ENCODE data around the gene ATOH8. TPM values are rescaled to one million over a fixed set of nuclear protein-coding genes. Genes with fewer than 3 reads are reported as not detected.

The ATOH8 gene
- total and polyA plus RNA-seq, 10 of the 15 experiments (the other 5 are each of a cell fraction or from before 2014, with no cell fraction given): 0.03 to 0.60 TPM; not detected in 8

- DNase-seq (ENCODE audit: low read depth, low spot score): no peak
- no peak overlapping the region for H2AFZ ChIP-seq (ENCODE audit: control insufficient read depth, low read depth, low read length)
- TF ChIP-seq TCF7 (IDR thresholded peaks at IDR 0.05; ENCODE audit: borderline replicate concordance): no peak
- no peak for TF ChIP-seq PAX8 (IDR thresholded peaks at IDR 0.05)
- TF ChIP-seq CTCF (IDR thresholded peaks at IDR 0.05 in 2 of 3, conservative IDR thresholded peaks at IDR 0.05 in 1 of 3; ENCODE audit: control insufficient read depth in 2 of 3, extremely low read depth in 1 of 3, insufficient read depth in 1 of 3, low read depth in 3 of 3, low read length in 3 of 3): no peak
- no peak for TF ChIP-seq PAX5 (IDR thresholded peaks at IDR 0.05; ENCODE audit: borderline replicate concordance, low read depth, low read length)
- TF ChIP-seq ESRRA (IDR thresholded peaks at IDR 0.05; ENCODE audit: low read length): no peak
- no peak for TF ChIP-seq BRCA1 (IDR thresholded peaks at IDR 0.05; ENCODE audit: low read depth, low read length)
- no peak for TF ChIP-seq POLR2AphosphoS5 (IDR thresholded peaks at IDR 0.05; ENCODE audit: low read length)
- TF ChIP-seq SMAD1 (IDR thresholded peaks at IDR 0.05; ENCODE audit: low read depth, partially characterized antibody): no peak
- TF ChIP-seq ZNF622 (IDR thresholded peaks at IDR 0.05): no peak
- no peak for TF ChIP-seq HDAC2 (IDR thresholded peaks at IDR 0.05)
- no peak for TF ChIP-seq ZBED1 (IDR thresholded peaks at IDR 0.05; ENCODE audit: borderline replicate concordance)
- no peak for TF ChIP-seq EP300 (IDR thresholded peaks at IDR 0.05; ENCODE audit: borderline replicate concordance in 1 of 2, control insufficient read depth in 1 of 2, low read depth in 2 of 2, low read length in 2 of 2)
- no peak for TF ChIP-seq JUND (IDR thresholded peaks at IDR 0.05; ENCODE audit: low read depth, low read length)
- no peak for TF ChIP-seq LARP7 (IDR thresholded peaks at IDR 0.05)
- BruUV-seq (replicated peaks): no TSS peak
- intact Hi-C loops (cut with micrococcal nuclease; ENCODE audit: unreplicated experiment) (no loop called here), in situ Hi-C loops (cut with MboI) (no loop called here)
- no peaks in the 10 kb centered on the region for H3K79me2 ChIP-seq (ENCODE audit: control insufficient read depth, insufficient read depth, low read length)
- no peaks in the 10 kb centered on the region for H3K9me3 ChIP-seq (replicated peaks; ENCODE audit: control insufficient read depth, insufficient read depth, low read length)
- H4K20me1 ChIP-seq (ENCODE audit: control insufficient read depth, insufficient read depth): 0 out of 2 replicates have a peak, but pooled peaks cover 4% of the 10 kb centered on the region
- no peak for ATAC-seq
- 55% methylated on average over 17 of the region's 19 CpGs for WGBS (ENCODE audit: insufficient coverage, insufficient replicate concordance, low lambda C conversion rate, missing lambda C conversion rate)
- H3K27ac ChIP-seq (ENCODE audit: control insufficient read depth, insufficient read depth): no peak overlapping the region
- H3K4me3 ChIP-seq: no peak overlapping the region
- POLR2A ChIA-PET: no interaction called here
- H3K36me3 ChIP-seq (ENCODE audit: control insufficient read depth in 2 of 2, insufficient read depth in 2 of 2, low read length in 1 of 2): no peaks in the 10 kb centered on the region; a peak in 1 of 4 replicates
- H3K9ac ChIP-seq (ENCODE audit: control insufficient read depth, insufficient read depth, low read length): no peak overlapping the region
- SMC1A ChIA-PET (ENCODE audit: uncharacterized antibody, unreplicated experiment): interaction anchor here (0.8 to 1.1 kb wide), 2 partner anchors 49 to 57 kb away, joined by 3 read pairs; no protein-coding TSS in a partner anchor
- peaks cover 7 to 10% of the 10 kb centered on the region in 2 experiments for H3K27me3 ChIP-seq (replicated peaks in 1 of 2; ENCODE audit: control insufficient read depth in 2 of 2, insufficient read depth in 2 of 2, low read length in 1 of 2)
- CTCF ChIA-PET: interaction anchor here (0.8 to 3.4 kb wide), 5 partner anchors 17 to 155 kb away, joined by 3 to 11 read pairs (median 4); no protein-coding TSS in a partner anchor
- no peak for FAIRE-seq
- RAD21 ChIA-PET (ENCODE audit: unreplicated experiment): interaction anchor here (1.3 kb wide), 1 partner anchor 55 kb away, joined by 3 read pairs; no protein-coding TSS in a partner anchor
- H3K4me1 ChIP-seq (ENCODE audit: control insufficient read depth, insufficient read depth, low read length): no peaks in the 10 kb centered on the region; the same call in 1 of the 2 replicates
- no peak overlapping the region for H3K4me2 ChIP-seq (ENCODE audit: control insufficient read depth, insufficient read depth)
Measured at GRCh38 chr2:85758361-85759256, 4.8 kb downstream of the ATOH8 start.
